Epithelial cell of umbilical artery (primary cell): ENCODE data around the gene SGCD. TPM values are rescaled to one million over a fixed set of nuclear protein-coding genes. Genes with fewer than 3 reads are reported as not detected.

Source experiments
- total RNA-seq: library from RNA; depleted of rRNA; stranded (reverse); fragments of >200 nt; gene quantifications from 2 replicates; pipeline ENCODE4 v1.2.3, GENCODE V29; 2014

SGCD gene
- under 0.01 TPM in 2 replicates for total RNA-seq

DNA sequence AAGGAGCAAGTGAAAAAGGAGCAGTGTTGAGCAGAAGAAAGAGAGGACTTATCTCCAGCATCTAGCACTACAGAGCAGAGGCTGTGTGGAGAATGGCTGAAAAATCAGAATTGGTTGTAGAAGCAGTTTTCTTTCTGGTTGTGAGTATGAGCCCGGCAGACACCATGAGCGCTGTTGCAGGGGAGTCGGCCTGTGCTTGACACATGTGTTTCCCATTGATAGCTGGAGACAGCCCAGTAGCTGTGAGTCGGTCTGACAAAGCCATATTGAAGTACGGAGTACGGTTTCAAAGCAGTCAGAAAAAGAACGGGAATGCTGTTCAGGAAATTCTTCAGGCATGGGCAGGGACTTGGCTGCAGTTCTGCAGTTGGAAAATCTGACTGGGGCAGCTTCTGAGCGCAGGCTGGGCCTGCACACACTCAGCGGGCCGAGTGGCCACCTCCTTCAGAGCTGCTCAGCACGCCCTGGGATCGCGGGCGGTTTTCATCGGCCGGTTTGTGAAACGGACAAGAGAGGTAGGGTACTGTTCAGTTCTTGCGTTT, at the start of gene SGCD:
Gene SGCD (plus strand): TSS at position 447 of the 542 bp plus-strand sequence.

